GM18519 (cell line): Measurements from ENCODE around the gene HOXB2.
A peak's percentile ranks its signal among the peaks of the same experiment; 100 is the strongest.
"Not testable (repeated sequence)": the region's sequence is repeated elsewhere in the genome, so short reads cannot be mapped to it uniquely, and the experiment has no call there.

Experiments used
- ATAC-seq: cut with Tn5 transposase; IDR thresholded peaks from one replicate; pipeline ENCODE4 v1.9.1; 2021; ENCODE audit warnings: mild to moderate bottlenecking, moderate library complexity; ENCODE audit not compliant: unreplicated experiment, low FRiP score

Gene HOXB2

DNA sequence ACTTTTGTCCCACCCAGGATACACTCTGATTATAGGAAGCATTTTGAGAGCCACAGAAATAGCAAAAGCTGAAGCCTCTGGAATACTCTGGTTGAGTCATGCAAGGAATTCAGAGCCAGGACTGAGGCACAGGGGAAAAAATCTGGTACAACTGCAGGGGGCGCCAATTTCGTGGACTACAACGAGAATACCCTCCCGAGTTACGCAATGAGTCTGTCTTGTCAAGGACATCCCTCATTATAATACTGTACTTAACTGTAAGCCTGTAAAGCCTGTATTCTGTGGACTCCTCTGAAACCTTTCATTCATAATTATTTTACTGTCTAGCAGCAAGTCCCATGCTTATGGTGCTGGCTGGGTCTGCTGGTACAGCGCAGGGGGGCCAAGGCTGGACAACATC lies 21.9 kb downstream of the HOXB2 start:
- no peak for ATAC-seq

DNA sequence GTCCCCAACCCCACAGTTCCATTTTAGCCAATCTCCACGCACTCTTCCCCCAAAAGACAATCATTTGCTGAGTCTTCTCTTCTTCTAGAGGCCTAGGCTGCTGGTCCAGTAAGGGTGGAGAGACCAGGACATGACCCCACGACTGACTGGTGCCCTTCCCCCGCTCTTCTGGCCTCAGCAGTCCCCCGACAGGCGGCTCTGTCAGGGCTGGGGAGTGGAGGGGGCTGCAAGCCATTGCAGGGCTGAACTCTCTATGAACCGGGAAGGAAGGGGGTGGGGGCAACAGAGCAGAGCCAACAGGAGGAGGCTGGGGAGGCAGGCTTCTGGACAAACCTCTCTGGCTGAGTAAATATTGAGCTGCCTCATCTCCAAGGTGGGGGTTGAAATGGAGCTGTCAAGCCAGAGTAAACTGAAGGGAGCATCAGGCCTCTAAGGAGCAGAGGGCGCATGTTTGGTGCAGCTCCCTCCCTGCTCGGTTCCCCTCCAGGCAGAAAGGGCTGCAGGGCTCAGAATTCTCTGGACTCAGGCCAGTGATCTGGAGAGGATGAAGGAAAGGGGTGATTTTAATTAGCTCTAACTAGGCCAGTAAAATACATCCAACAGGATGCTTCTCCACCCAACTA lies 22.8 kb downstream of the HOXB2 start:
- no peak for ATAC-seq

DNA sequence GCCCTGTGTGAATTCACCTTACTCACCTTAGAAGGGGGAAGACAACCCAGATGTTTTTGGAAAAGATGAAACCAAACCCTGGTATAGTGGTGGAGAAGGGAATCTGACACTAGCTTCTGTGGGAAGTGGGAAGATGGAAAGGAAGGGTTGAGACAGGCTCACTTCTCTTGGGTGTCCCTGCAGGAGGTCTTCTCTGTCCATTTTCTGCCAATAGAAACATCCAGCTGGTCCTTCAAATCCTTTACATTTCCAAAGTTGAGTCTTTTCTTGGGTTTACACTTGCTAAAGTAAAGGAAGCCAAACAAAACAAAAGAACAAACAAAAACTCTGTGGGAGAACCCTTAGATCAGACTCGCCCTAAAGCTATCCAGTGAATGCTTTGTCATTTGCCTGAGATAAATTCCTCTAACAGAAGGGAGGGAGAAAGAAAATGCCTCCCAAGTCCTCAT lies 24.3 kb downstream of the HOXB2 start:
- no peak for ATAC-seq

DNA sequence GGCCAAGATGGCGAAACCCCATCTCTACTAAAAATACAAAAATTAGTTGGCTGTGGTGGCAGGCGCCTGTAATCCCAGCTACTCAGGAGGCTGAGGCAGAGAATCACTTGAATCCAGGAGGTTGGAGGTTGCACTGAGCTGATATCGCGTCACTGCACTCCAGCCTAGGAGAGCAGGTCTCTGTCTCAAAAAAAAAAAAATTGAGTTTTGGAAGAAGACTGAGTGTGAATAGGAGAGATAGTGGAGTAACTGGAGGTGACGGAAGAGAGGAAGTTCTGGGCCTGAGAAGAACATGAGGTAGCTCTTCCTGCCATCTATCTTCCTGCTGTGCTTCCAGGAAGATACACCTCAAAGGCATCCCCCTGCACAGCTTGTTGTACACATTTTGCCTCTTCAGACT lies 25.5 kb downstream of the HOXB2 start:
- ATAC-seq: no peak

DNA sequence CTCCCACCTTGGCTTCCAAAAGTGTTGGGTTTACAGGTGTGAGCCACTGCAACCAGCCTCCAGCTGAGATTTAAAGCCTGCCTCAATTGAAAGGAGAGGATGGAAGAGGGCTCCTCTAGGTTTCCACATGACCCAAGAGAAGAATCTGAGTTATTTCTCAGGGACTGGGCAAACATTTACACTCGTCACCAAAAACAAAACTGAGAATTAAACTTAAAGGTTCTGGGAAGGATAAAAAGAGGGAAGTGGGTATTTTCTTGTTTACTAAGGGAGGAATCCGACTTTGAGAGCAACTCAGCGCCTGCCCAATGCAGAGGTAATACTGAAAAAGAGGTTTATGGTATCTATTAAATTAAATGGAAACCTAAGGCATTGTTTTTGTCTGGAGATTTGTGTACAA lies 27.4 kb downstream of the HOXB2 start:
- ATAC-seq: no peak

DNA sequence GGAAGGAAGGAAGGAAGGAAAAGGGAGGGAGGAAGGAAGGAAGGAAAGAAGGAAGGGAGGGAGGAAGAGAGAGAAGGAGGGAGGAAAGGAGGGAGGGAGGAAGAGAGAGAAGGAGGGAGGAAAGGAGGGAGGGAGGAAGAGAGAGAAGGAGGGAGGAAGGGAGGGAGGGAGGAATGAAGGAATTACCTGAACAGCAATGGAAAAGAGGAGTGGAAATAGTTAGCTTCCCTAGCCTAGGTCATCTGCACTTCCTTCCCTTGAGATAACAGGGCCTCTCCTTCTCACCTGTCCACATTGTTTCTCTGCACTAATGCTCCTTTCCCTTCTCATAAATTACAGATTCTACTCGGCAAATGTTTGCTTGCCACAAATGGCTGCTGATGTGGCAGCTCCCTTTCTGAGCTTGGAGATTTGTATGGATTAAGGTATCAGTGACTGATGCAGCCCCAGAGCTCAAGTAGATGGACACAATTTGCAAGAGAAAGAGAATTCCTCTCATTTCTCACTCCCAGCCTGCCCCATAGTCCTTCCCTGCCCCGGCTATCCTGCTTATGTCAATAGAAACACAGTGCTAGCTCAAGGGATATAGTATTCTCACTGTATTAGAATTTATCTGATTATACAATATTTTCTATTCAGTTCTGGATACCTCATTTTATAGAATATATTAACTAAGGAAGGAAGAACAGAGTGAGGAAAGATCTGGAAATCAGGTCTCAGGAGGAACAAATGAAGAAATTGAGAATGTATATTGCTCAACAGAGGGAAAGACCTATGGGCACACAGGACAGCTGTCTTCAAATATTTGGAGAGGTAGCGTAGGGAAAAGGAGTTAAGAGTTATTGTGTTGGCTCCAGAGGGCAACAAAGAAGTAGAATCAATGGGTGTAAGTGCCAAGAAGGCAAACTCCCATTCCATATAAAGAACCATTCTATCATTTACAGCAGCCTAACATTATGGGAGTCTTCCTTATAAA lies 28.7 kb downstream of the HOXB2 start:
- ATAC-seq: no peak

DNA sequence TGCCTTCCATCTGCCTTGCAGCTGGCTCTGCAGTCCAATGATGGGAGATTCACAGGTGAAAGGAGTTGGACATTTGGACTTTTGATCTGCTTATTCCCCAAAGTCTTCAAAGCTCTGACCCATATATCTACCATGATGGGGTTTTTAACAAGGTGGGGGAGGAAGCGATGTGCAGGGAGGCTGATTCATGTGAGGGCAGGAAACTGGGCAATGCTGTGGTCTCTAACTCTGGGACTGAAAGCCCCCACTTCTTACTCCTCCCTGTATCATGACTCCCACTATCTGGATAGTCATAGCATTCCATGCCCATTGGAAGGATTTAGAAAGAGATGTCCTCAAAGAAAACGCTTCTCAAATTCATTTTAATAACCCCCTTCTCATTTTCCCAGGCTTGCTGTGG lies 30.4 kb downstream of the HOXB2 start:
- no peak for ATAC-seq

DNA sequence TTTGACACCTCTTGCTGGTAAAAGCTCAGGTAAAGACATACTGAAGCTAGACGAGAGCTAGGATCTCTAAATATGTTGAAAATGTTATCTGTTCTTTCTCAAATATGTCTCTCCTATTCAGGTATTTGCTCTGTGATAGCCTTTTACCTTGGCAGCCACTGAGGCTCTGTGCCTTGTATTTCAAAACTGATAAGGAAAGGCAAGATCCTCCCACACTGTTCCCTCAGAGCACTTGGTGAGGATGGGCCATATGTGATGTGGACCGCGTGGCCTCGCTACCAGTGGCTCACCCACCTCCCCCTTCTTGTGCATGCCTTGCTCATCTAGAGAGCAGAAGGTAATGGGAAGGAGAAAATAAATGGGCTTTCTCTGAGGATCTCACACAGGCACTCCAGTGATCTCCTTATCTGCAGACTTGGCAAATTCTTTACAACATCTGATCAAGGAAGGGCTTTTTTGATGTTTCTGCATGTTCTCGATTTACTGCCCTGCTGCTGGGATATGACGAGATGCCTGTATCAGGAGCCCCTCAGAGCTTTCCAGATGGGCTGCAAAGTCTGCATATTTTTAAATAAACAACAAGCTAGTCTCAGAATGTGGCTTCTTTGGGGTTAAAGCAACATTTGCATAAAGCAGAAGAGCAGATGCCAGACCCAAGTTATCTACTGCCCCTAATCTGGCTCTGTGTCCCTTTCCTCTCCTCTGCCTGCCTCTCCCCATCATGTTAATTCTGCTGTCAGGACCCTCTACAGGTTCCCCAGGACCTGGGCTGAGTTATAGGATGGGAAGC lies 31.0 kb downstream of the HOXB2 start:
- no peak for ATAC-seq

DNA sequence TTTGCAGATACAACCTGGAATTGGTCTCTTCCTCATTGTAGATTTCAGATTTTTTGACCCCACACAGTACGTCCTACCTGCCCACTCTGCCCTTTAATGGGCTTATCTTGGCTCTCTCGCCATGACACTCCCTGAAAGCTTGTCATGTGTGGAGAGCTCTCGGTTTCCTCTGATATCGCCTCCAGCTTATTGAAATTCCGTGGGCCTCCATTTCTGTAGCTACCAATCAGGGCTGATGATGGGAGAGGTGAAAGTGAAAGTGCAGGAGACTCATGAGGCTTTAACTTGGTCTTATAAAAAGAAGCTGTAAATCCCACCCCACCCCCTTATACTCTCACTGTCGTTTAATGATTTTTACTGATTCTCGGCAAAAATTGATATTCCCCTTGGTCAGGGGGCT lies 31.8 kb downstream of the HOXB2 start:
- no peak for ATAC-seq

DNA sequence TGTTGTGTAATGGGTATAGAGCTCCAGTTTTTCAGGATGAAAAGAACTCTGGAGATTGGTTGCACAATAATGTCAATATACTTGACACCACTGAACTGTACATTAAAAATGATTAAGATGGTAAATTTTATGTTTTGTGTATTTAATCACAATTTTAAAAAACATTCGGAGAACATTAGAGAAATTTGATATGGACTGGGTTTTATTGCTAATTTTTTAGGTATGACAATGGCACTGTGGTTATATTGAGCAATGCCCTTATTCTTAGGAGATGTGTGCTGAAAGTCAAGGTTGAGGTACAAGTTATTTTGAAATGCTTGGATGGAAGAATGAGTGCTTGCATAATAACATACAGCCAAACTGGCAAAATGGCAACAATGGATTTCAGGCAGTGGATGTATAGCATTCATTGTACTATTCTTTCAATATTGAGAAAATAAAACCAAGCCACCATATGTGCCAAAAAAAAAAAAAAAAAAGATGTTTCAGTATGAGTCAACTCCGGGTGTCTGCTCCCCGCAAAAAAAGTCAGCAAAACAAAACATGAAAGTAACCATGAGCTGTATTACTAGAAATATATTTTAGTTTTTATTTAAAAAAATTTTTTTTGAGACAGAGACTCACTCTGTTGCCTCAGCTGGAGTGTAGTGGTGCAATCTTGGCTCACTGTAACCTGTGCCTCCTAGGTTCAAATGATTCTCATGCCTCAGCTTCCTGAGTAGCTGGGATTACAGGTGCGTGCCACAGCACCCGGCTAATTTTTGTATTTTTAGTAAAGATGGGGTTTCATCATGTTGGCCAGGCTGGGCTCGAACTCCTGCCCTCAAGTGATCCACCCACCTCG lies 33.9 kb downstream of the HOXB2 start:
- no peak for ATAC-seq

DNA sequence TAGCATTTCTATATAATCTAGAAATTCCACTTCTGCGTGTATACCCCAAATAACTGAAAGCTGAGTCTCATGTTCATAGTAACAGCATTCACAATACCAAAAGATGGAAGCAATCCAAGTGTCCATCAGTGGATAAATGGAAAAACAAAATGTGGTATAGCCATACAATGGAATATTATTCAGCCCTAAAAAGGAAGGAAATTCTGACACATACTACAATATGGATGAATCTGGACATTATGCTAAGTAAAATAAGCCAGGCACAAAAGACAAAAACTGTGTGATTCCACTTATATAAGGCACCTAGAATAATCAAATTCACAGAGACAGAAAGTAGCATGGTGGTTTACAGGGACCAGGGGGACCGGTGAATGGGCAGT lies 34.5 kb downstream of the HOXB2 start:
- no peak for ATAC-seq

DNA sequence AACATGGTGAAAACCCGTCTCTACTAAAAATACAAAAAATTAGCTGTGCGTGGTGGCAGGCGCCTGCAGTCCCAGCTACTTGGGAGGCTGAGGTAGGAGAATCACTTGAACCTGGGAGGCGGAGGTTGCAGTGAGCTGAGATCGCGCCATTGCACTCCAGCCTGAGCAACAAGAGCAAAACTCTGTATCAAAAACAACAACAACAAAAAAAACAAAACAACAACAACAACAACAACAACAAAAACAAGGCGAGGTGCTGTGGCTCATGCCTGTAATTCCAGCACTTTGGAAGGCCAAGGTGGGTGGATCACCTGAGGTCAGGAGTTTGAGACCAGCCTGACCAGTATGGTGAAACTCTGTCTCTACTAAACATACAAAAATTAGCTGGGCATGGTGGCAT lies 35.2 kb downstream of the HOXB2 start:
- not testable (repeated sequence) for ATAC-seq

DNA sequence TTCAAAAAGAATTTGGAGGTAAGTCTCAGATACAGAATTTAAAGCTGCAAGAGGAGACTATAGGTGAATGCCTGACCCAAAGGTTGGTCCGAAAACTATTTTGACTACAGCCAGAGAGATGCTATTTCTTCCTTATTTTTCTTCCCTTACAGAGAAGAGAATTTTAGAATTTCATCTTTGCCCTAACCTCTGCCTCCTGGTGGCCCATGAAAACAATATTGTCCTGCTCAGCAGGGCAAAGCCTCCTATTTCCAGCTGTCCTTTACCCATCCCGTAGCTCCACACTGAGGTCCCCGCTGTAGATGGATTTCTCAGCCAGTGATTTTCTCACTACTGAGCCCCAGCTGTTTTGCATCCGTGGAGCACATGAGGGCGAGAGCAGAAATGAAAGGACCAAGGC lies 38.7 kb downstream of the HOXB2 start:
- ATAC-seq: no peak

DNA sequence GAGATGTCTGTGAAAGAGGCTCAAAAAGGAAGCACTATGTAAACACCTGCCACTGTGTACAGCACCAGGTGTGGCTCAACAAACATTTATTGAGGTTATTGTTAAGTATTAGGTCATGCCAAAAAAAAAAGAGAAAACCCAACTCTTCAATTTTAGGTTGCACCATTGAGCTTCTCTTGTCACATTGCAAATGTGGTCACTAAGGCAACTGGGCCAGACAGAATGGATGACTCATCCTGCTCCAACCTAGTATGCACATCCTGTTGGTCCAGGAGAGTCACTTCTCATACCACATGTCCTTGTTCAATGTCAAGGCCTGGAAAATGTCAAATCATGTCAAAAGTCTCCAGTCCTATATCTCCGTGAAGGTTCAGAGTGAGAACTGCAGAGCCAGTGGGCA lies 39.1 kb downstream of the HOXB2 start:
- ATAC-seq: peak; percentile 74

DNA sequence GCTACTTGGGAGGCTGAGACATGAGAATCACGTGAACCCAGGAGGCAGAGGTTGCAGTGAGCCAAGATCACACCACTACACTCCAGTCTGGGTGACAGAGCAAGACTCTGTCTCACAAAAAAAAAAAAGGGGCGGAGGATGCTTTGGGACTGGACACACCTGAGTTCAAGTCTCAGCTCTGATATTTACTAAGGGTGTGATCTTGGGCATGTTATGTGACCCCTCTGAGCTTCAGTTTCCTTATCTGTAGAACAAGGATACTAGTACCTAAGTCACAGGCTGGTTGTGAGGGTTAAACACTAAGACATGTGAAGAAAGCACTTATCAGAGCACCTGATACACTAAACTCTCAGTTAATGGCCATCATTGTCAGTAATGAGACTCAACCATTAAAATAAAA lies 40.0 kb downstream of the HOXB2 start:
- no peak for ATAC-seq

DNA sequence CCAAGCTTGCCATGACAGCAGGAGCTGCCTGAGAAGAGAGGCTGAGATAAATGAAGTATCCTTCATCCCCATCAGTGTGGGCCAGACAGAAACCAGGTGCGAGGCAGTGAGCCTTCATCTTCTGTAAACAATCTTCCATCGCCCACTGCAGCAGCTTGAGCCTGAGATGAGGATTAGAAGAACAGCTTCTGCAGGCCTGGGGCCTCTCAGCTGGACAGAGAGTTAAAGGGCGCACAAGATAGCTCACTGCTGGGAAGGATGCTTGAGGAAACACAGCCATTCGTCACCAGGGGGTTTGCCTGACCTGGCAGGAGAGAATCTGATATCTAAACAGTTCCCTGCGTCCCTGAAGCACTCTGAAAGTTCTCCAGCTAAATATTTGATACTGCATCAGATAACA lies 41.2 kb downstream of the HOXB2 start:
- no peak for ATAC-seq

DNA sequence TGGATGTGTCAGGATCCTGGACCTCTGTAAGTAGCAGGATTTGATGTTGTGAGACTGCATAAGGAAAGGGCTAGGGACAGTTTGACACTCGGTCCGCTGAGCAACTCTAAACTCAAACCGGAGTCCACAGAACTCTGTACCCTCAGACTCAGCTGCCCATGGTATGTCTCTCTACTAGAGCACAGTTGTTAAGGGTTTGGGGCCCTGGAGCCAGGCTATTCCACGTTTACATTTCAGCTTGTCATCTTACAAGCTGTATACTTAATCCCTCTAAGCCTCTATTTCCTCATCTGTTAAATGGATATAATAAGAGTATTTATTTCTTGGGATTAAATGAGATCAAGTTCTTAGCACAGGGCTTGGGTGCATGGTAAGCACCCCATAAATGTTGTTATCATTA lies 42.0 kb downstream of the HOXB2 start:
- ATAC-seq: no peak

DNA sequence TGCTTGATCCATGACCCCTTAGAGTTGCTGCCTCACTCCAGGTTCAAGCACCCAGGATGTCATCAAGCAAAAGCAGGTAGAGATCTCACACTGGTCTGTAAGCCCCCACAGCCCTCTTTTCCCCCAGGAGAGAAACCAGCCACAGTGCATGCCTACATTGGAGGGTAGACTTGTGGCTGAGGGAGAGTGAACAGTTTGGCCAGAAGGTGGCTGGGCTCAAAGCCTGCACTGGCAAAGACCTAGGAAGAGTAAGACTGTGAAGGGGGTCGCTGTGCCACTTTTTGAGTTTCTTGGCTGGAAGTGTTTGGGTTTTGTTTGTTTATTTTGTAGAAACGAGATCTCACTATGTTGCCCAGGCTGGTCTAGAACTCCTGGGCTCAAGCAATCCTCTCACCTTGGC lies 42.6 kb downstream of the HOXB2 start:
- ATAC-seq: no peak

DNA sequence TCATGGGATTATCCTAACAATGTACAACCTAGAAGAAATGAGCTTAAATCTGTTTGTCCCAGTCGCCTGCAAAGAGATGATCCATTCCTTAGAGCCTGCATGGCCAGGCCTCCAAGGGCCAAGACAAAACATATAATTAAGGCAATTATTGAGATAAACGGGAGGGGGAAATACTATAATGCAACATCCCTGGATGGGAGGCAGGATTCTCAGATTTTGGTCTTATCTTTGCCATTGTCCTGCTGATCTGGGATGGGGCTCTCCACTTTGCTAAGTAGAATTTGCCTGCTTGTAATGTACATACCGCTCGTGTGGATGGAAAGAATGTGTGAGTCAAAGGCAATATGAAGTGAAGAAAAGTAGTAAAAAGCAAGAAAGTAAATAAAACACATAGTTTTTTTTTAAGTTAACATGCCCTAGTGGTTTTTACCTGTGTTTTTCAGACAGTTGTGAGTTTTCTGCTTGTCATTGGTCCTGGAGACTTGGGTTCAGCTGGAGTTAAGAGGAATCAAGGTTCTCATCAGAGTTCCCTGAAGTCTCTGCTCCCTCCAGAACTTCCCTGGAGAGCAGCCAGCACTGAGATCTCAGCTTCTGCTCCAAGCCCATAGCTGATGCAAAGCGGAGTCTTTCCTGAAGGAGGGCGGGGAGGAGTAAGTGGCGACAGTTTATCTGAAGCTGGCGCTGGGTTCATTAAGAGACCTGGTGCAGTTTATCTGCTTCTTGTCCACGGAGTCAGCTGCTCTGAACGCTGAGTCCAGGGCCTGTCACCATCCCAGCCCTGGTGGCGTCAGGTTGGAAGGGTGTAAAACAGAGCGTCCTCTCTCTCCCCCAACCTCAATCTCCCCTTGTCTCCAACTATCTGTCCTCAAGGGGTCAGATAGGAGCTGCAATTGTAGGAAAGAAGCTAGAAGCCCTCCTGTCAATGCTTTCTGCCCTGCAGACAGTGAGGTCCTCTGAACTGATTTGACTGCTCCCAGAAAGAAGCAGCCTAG lies 44.2 kb downstream of the HOXB2 start:
- ATAC-seq: no peak
